HCT116 (cell line): ENCODE results near the gene ROR2. TPM values are rescaled to one million over a fixed set of nuclear protein-coding genes. Genes with fewer than 3 reads are reported as not detected.

Source experiments
- ATAC-seq: fragments of 200-7000 bp; cut with Tn5 transposase; 2 replicates; pipeline ENCODE4 v1.9.1; 2020; ENCODE audit warnings: mild to moderate bottlenecking, moderate library complexity
- BruUV-seq: library from RNA; stranded (reverse); fragments of 400-500 nt; replicated peaks from 2 replicates; lab custom pipeline; 2021; lab: Mats Ljungman, UMichigan
- CTCF ChIA-PET: fragments of 300-600 bp; sonication (Branson Sonifier 250); formaldehyde crosslinking; loops from one replicate; lab custom pipeline; 2021; ENCODE audit warnings: antibody characterized with exemption; lab: Charles Lee
- POLR2A ChIA-PET: fragments of 300-600, 350-600 bp; sonication (Branson Sonifier 250); formaldehyde crosslinking; loops from one replicate; lab custom pipeline; 2021; ENCODE audit warnings: antibody characterized with exemption; lab: Charles Lee
- RAD21 ChIA-PET, 2 experiments: fragments of 300-600 bp; sonication (Branson Sonifier 250); formaldehyde crosslinking; loops; one replicate each; lab custom pipeline; 2023; ENCODE audit warnings: low total read pairs in 2 of 2; ENCODE audit not compliant: uncharacterized antibody in 2 of 2, unreplicated experiment in 2 of 2, low non-redundant PET in 1 of 2; lab: Charles Lee
- DNase-seq: peaks from one replicate; pipeline ENCODE4 v3.0.0-alpha.2; 2010; ENCODE audit warnings: low read depth, low spot score
- H2AFZ ChIP-seq: fragments of 200-600 bp; shearing (Covaris generic), sonication (generic); 2 replicates; pipeline ENCODE4 v1.6.1; 2017; ENCODE audit warnings: low read depth, mixed run types, mixed read lengths, antibody characterized with exemption, low read length; ENCODE audit not compliant: poor library complexity, severe bottlenecking
- H3K27ac ChIP-seq: 2 replicates; pipeline ENCODE4 v1.5.1; 2012; ENCODE audit warnings: low read depth, low read length
- H3K27me3 ChIP-seq: fragments of 200-600 bp; sonication (generic); 2 replicates; pipeline ENCODE4 v1.6.1; 2016; ENCODE audit warnings: mixed run types, low read length, mixed read lengths; ENCODE audit not compliant: insufficient read depth
- H3K36me3 ChIP-seq, 2 experiments: fragments of 200-500 bp in 1 of 2; fragments of 200-600 bp in 1 of 2; sonication (Bioruptor generic) in 1 of 2; sonication (generic) in 1 of 2; 2 replicates each; pipeline versions ENCODE4 v1.5.1 to v1.6.1; 2014 to 2016; ENCODE audit warnings: low read length in 2 of 2, inconsistent platforms in 1 of 2, mixed read lengths in 1 of 2, mixed run types in 1 of 2; ENCODE audit not compliant: insufficient read depth in 2 of 2, control insufficient read depth in 1 of 2
- H3K4me1 ChIP-seq, 2 experiments: fragments of 200-600 bp in 1 of 2; sonication (generic) in 1 of 2; 2 replicates each; pipeline versions ENCODE4 v1.5.1 to v1.6.1; 2012 to 2017; ENCODE audit warnings: low read length in 2 of 2, inconsistent platforms in 1 of 2, mild to moderate bottlenecking in 1 of 2, mixed read lengths in 1 of 2, mixed run types in 1 of 2, moderate library complexity in 1 of 2; ENCODE audit not compliant: insufficient read depth in 2 of 2, control insufficient read depth in 1 of 2
- H3K4me2 ChIP-seq: fragments of 200-600 bp; sonication (generic); 2 replicates; pipeline ENCODE4 v1.6.1; 2017; ENCODE audit warnings: mixed run types, low read length, mixed read lengths
- H3K4me3 ChIP-seq, 2 experiments: fragments of 200-600 bp in 1 of 2; sonication (generic) in 1 of 2; replicated peaks in 1 of 2; 2 replicates each; pipeline ENCODE4 v1.5.1; 2011 to 2016; ENCODE audit warnings: low read length in 2 of 2, control low read depth in 1 of 2, low read depth in 1 of 2, mild to moderate bottlenecking in 1 of 2, mixed read lengths in 1 of 2, mixed run types in 1 of 2
- H3K79me2 ChIP-seq: fragments of 200-600 bp; sonication (generic); 2 replicates; pipeline ENCODE4 v1.6.1; 2017; ENCODE audit warnings: mild to moderate bottlenecking, mixed run types, low read length, moderate library complexity, mixed read lengths; ENCODE audit not compliant: insufficient read depth
- H3K9ac ChIP-seq: fragments of 200-600 bp; sonication (generic); 2 replicates; pipeline ENCODE4 v1.6.1; 2016; ENCODE audit warnings: low read length, mixed read lengths
- H3K9me2 ChIP-seq: fragments of 200-600 bp; sonication (generic), shearing (Covaris generic); 2 replicates; pipeline ENCODE4 v1.6.1; 2017; ENCODE audit warnings: mixed run types, mild to moderate bottlenecking, moderate library complexity; ENCODE audit not compliant: insufficient read depth
- H3K9me3 ChIP-seq, 2 experiments: fragments of 200-500 bp in 1 of 2; fragments of 200-600 bp in 1 of 2; sonication (Bioruptor generic) in 1 of 2; sonication (generic) in 1 of 2; 2 replicates each; pipeline ENCODE4 v1.6.1; 2014 to 2017; ENCODE audit warnings: low read length in 2 of 2, mixed read lengths in 2 of 2, inconsistent platforms in 1 of 2, low read depth in 1 of 2, mild to moderate bottlenecking in 1 of 2, mixed run types in 1 of 2, moderate library complexity in 1 of 2; ENCODE audit not compliant: control insufficient read depth in 1 of 2, insufficient read depth in 1 of 2
- H4K20me1 ChIP-seq: fragments of 200-600 bp; sonication (generic), shearing (Covaris generic); 2 replicates; pipeline ENCODE4 v1.6.1; 2017; ENCODE audit warnings: mixed run types, mild to moderate bottlenecking, moderate library complexity; ENCODE audit not compliant: insufficient read depth
- CBX3 ChIP-seq: IDR thresholded peaks from 2 replicates; pipeline ENCODE4 v1.6.1; 2012; ENCODE audit warnings: low read depth
- CEBPB ChIP-seq: IDR thresholded peaks from 2 replicates; pipeline ENCODE4 v1.6.1; 2012; ENCODE audit warnings: low read depth
- ELF1 ChIP-seq: IDR thresholded peaks from 2 replicates; pipeline ENCODE4 v1.6.1; 2012; ENCODE audit warnings: low read depth, borderline replicate concordance
- EZH2phosphoT487 ChIP-seq: fragments of 200-600 bp; IDR thresholded peaks from 2 replicates; pipeline ENCODE4 v1.6.1; 2018; ENCODE audit warnings: antibody characterized with exemption, borderline replicate concordance
- POLR2AphosphoS5 ChIP-seq: IDR thresholded peaks from 2 replicates; pipeline ENCODE4 v1.6.1; 2011; ENCODE audit warnings: mild to moderate bottlenecking, low read depth, low read length, moderate library complexity
- RAD21 ChIP-seq: IDR thresholded peaks from 2 replicates; pipeline ENCODE4 v1.6.1; 2012; ENCODE audit warnings: low read depth, mild to moderate bottlenecking
- SIN3A ChIP-seq: IDR thresholded peaks from 2 replicates; pipeline ENCODE4 v1.6.1; 2012; ENCODE audit warnings: low read depth
- TCF7L2 ChIP-seq: IDR thresholded peaks from 2 replicates; pipeline ENCODE4 v1.7.0; 2011; ENCODE audit warnings: borderline replicate concordance, inconsistent platforms; ENCODE audit not compliant: insufficient read depth, insufficient read length; ENCODE audit errors: extremely low read depth
- YY1 ChIP-seq: IDR thresholded peaks from 2 replicates; pipeline ENCODE4 v1.6.1; 2011; ENCODE audit warnings: low read length, low read depth, moderate library complexity, mild to moderate bottlenecking; ENCODE audit not compliant: insufficient replicate concordance; ENCODE audit errors: extremely low read depth
- ZNF274 ChIP-seq: fragments of 200-500 bp; sonication (Bioruptor generic); IDR thresholded peaks from 2 replicates; pipeline ENCODE4 v1.6.1; 2014; ENCODE audit warnings: mild to moderate bottlenecking, low read depth, low read length, inconsistent platforms
- intact Hi-C: fragments of 100-400 bp; cut with micrococcal nuclease; formaldehyde crosslinking; loops from 2 replicates; pipeline ENCODE4 v1.10.0; 2022
- total RNA-seq: library from RNA; stranded (reverse); gene quantifications from one replicate; pipeline ENCODE4 v1.2.1, GENCODE V29; 2021; ENCODE audit not compliant: unreplicated experiment
- TF ChIP-seq, protein P1 (sequence below): IDR thresholded peaks from 2 replicates; pipeline ENCODE4 v1.6.1; 2011; ENCODE audit warnings: mild to moderate bottlenecking, low read length, moderate library complexity; ENCODE audit not compliant: insufficient replicate concordance; ENCODE audit errors: extremely low read depth
- TF ChIP-seq, protein P2 (sequence below): IDR thresholded peaks from 2 replicates; pipeline ENCODE4 v1.6.1; 2012

The ROR2 gene
- total RNA-seq, 1 experiment from 2014 or later = 15.7 TPM

DNA sequence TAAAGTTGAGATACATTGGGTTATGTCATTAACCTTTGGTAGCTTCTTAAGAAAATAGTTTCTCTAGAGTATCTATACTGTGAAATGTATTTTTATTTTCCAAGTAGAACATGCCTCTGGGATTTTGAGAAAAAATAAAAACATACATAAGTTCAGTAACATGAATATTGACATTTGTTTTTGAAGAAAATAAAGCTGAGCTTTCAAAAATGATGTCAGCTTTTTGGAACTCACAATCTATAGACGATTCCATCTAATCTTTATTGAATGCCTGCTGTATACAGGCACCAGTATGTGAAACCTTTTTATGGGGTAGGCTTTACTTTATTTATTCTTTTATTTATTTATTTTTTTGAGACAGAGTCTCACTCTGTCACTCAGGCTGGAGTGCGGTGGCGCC, 350.5 kb downstream of the ROR2 start:
- no peaks in the 10 kb centered on the region for H3K36me3 ChIP-seq
- H3K9me3 ChIP-seq = no peaks in the 10 kb centered on the region
- POLR2A ChIA-PET = no interaction called here
- ATAC-seq (no peak), DNase-seq (no peak)
- no peak overlapping the region for H3K4me2 ChIP-seq
- H3K79me2 ChIP-seq = no peaks in the 10 kb centered on the region
- CTCF ChIA-PET = no interaction called here
- intact Hi-C loops = loop anchor here (10.0 kb wide), 1 partner anchor 65 kb away; no protein-coding TSS in a partner anchor
- no peak overlapping the region for H3K4me3 ChIP-seq
- TF ChIP-seq ELF1 (no peak), SIN3A (no peak), YY1 (no peak), ZNF274 (no peak), EZH2phosphoT487 (no peak), POLR2AphosphoS5 (no peak), CEBPB (no peak), TCF7L2 (no peak), RAD21 (no peak), CBX3 (no peak)
- TF ChIP-seq, protein P1, sequence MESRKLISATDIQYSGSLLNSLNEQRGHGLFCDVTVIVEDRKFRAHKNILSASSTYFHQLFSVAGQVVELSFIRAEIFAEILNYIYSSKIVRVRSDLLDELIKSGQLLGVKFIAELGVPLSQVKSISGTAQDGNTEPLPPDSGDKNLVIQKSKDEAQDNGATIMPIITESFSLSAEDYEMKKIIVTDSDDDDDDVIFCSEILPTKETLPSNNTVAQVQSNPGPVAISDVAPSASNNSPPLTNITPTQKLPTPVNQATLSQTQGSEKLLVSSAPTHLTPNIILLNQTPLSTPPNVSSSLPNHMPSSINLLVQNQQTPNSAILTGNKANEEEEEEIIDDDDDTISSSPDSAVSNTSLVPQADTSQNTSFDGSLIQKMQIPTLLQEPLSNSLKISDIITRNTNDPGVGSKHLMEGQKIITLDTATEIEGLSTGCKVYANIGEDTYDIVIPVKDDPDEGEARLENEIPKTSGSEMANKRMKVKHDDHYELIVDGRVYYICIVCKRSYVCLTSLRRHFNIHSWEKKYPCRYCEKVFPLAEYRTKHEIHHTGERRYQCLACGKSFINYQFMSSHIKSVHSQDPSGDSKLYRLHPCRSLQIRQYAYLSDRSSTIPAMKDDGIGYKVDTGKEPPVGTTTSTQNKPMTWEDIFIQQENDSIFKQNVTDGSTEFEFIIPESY = no peak
- TF ChIP-seq, protein P2, sequence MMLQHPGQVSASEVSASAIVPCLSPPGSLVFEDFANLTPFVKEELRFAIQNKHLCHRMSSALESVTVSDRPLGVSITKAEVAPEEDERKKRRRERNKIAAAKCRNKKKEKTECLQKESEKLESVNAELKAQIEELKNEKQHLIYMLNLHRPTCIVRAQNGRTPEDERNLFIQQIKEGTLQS = no peak
- H3K9me2 ChIP-seq = no peaks in the 10 kb centered on the region
- no peak overlapping the region for H3K9ac ChIP-seq
- H3K4me1 ChIP-seq = no peaks in the 10 kb centered on the region
- no TSS peak for BruUV-seq
- no peak overlapping the region for H2AFZ ChIP-seq
- no peaks in the 10 kb centered on the region for H4K20me1 ChIP-seq
- H3K27me3 ChIP-seq = no peaks in the 10 kb centered on the region
- no peak overlapping the region for H3K27ac ChIP-seq
- RAD21 ChIA-PET = no interaction called here
